ENCODE measurements around the gene TARS1.

The TARS1 gene

GRCh38 chr5:33480876-33481275, 40.1 kb downstream of the TARS1 start:
- no peaks in the 10 kb centered on the region for H3K4me1 ChIP-seq (ENCODE audit: control insufficient read depth, insufficient read depth, low read length, poor library complexity, severe bottlenecking)
- no peak overlapping the region for H3K4me3 ChIP-seq (ENCODE audit: insufficient read depth, low read depth, low read length, poor library complexity, severe bottlenecking)
- no peaks in the 10 kb centered on the region for H3K9me3 ChIP-seq (ENCODE audit: control insufficient read depth, low read length)
- no peak overlapping the region for H3K27ac ChIP-seq (ENCODE audit: insufficient read depth, low read length, poor library complexity, severe bottlenecking)
- no peaks in the 10 kb centered on the region for H3K36me3 ChIP-seq (ENCODE audit: control insufficient read depth, insufficient read depth, low read length)
- no peak for DNase-seq
- H3K27me3 ChIP-seq (replicated peaks; ENCODE audit: control insufficient read depth, insufficient read depth, low read length, poor library complexity, severe bottlenecking): no peaks in the 10 kb centered on the region

GRCh38 chr5:33482335-33482734, 41.6 kb downstream of the TARS1 start:
- DNase-seq: no peak
- Histone ChIP-seq H3K27ac (ENCODE audit: insufficient read depth, low read length, poor library complexity, severe bottlenecking) (no peak overlapping the region), H3K27me3 (replicated peaks; ENCODE audit: control insufficient read depth, insufficient read depth, low read length, poor library complexity, severe bottlenecking) (no peaks in the 10 kb centered on the region), H3K36me3 (ENCODE audit: control insufficient read depth, insufficient read depth, low read length) (no peaks in the 10 kb centered on the region), H3K4me1 (ENCODE audit: control insufficient read depth, insufficient read depth, low read length, poor library complexity, severe bottlenecking) (no peaks in the 10 kb centered on the region), H3K9me3 (ENCODE audit: control insufficient read depth, low read length) (no peaks in the 10 kb centered on the region), H3K4me3 (ENCODE audit: insufficient read depth, low read depth, low read length, poor library complexity, severe bottlenecking) (no peak overlapping the region)

- Histone ChIP-seq H3K9me3 (ENCODE audit: control insufficient read depth, low read length) (no peaks in the 10 kb centered on the region), H3K27ac (ENCODE audit: insufficient read depth, low read length, poor library complexity, severe bottlenecking) (no peak overlapping the region), H3K27me3 (replicated peaks; ENCODE audit: control insufficient read depth, insufficient read depth, low read length, poor library complexity, severe bottlenecking) (no peaks in the 10 kb centered on the region), H3K4me1 (ENCODE audit: control insufficient read depth, insufficient read depth, low read length, poor library complexity, severe bottlenecking) (no peaks in the 10 kb centered on the region), H3K4me3 (ENCODE audit: insufficient read depth, low read depth, low read length, poor library complexity, severe bottlenecking) (no peak overlapping the region), H3K36me3 (ENCODE audit: control insufficient read depth, insufficient read depth, low read length) (no peaks in the 10 kb centered on the region)
- DNase-seq: no peak
These were observed 46.5 kb downstream of the TARS1 start for GRCh38 chr5:33487236-33487635.

- no peaks in the 10 kb centered on the region for H3K27me3 ChIP-seq (replicated peaks; ENCODE audit: control insufficient read depth, insufficient read depth, low read length, poor library complexity, severe bottlenecking)
- H3K27ac ChIP-seq (ENCODE audit: insufficient read depth, low read length, poor library complexity, severe bottlenecking): no peak overlapping the region
- H3K4me3 ChIP-seq (ENCODE audit: insufficient read depth, low read depth, low read length, poor library complexity, severe bottlenecking): no peak overlapping the region
- DNase-seq: no peak
- H3K36me3 ChIP-seq (ENCODE audit: control insufficient read depth, insufficient read depth, low read length): no peaks in the 10 kb centered on the region
- H3K9me3 ChIP-seq (ENCODE audit: control insufficient read depth, low read length): no peaks in the 10 kb centered on the region
- no peaks in the 10 kb centered on the region for H3K4me1 ChIP-seq (ENCODE audit: control insufficient read depth, insufficient read depth, low read length, poor library complexity, severe bottlenecking)
These were observed 48.0 kb downstream of the TARS1 start for GRCh38 chr5:33488558-33489355.

- Histone ChIP-seq H3K4me3 (ENCODE audit: insufficient read depth, low read depth, low read length, poor library complexity, severe bottlenecking) (no peak overlapping the region), H3K27ac (ENCODE audit: insufficient read depth, low read length, poor library complexity, severe bottlenecking) (no peak overlapping the region), H3K36me3 (ENCODE audit: control insufficient read depth, insufficient read depth, low read length) (no peaks in the 10 kb centered on the region), H3K4me1 (ENCODE audit: control insufficient read depth, insufficient read depth, low read length, poor library complexity, severe bottlenecking) (no peaks in the 10 kb centered on the region), H3K9me3 (ENCODE audit: control insufficient read depth, low read length) (no peaks in the 10 kb centered on the region), H3K27me3 (replicated peaks; ENCODE audit: control insufficient read depth, insufficient read depth, low read length, poor library complexity, severe bottlenecking) (no peaks in the 10 kb centered on the region)
- DNase-seq: no peak
These were observed 48.8 kb downstream of the TARS1 start for GRCh38 chr5:33489481-33490067.

- Histone ChIP-seq H3K27ac (ENCODE audit: insufficient read depth, low read length, poor library complexity, severe bottlenecking) (no peak overlapping the region), H3K4me1 (ENCODE audit: control insufficient read depth, insufficient read depth, low read length, poor library complexity, severe bottlenecking) (no peaks in the 10 kb centered on the region), H3K36me3 (ENCODE audit: control insufficient read depth, insufficient read depth, low read length) (no peaks in the 10 kb centered on the region), H3K9me3 (ENCODE audit: control insufficient read depth, low read length) (no peaks in the 10 kb centered on the region), H3K27me3 (replicated peaks; ENCODE audit: control insufficient read depth, insufficient read depth, low read length, poor library complexity, severe bottlenecking) (no peaks in the 10 kb centered on the region), H3K4me3 (ENCODE audit: insufficient read depth, low read depth, low read length, poor library complexity, severe bottlenecking) (no peak overlapping the region)
- DNase-seq: no peak
These were observed 49.4 kb downstream of the TARS1 start for GRCh38 chr5:33490071-33490665.

- DNase-seq: no peak
- no peaks in the 10 kb centered on the region for H3K36me3 ChIP-seq (ENCODE audit: control insufficient read depth, insufficient read depth, low read length)
- H3K4me1 ChIP-seq (ENCODE audit: control insufficient read depth, insufficient read depth, low read length, poor library complexity, severe bottlenecking): no peaks in the 10 kb centered on the region
- no peaks in the 10 kb centered on the region for H3K9me3 ChIP-seq (ENCODE audit: control insufficient read depth, low read length)
- no peak overlapping the region for H3K27ac ChIP-seq (ENCODE audit: insufficient read depth, low read length, poor library complexity, severe bottlenecking)
- no peaks in the 10 kb centered on the region for H3K27me3 ChIP-seq (replicated peaks; ENCODE audit: control insufficient read depth, insufficient read depth, low read length, poor library complexity, severe bottlenecking)
- no peak overlapping the region for H3K4me3 ChIP-seq (ENCODE audit: insufficient read depth, low read depth, low read length, poor library complexity, severe bottlenecking)
These were observed 51.2 kb downstream of the TARS1 start for GRCh38 chr5:33491941-33492340.

- no peak overlapping the region for H3K27ac ChIP-seq (ENCODE audit: insufficient read depth, low read length, poor library complexity, severe bottlenecking)
- H3K4me3 ChIP-seq (ENCODE audit: insufficient read depth, low read depth, low read length, poor library complexity, severe bottlenecking): no peak overlapping the region
- no peaks in the 10 kb centered on the region for H3K4me1 ChIP-seq (ENCODE audit: control insufficient read depth, insufficient read depth, low read length, poor library complexity, severe bottlenecking)
- no peaks in the 10 kb centered on the region for H3K36me3 ChIP-seq (ENCODE audit: control insufficient read depth, insufficient read depth, low read length)
- no peaks in the 10 kb centered on the region for H3K9me3 ChIP-seq (ENCODE audit: control insufficient read depth, low read length)
- no peaks in the 10 kb centered on the region for H3K27me3 ChIP-seq (replicated peaks; ENCODE audit: control insufficient read depth, insufficient read depth, low read length, poor library complexity, severe bottlenecking)
- no peak for DNase-seq
These were observed 53.7 kb downstream of the TARS1 start for GRCh38 chr5:33494466-33494865.

GRCh38 chr5:33501260-33501659, 60.5 kb downstream of the TARS1 start:
- no peaks in the 10 kb centered on the region for H3K9me3 ChIP-seq (ENCODE audit: control insufficient read depth, low read length)
- no peak for DNase-seq
- no peak overlapping the region for H3K4me3 ChIP-seq (ENCODE audit: insufficient read depth, low read depth, low read length, poor library complexity, severe bottlenecking)
- H3K36me3 ChIP-seq (ENCODE audit: control insufficient read depth, insufficient read depth, low read length): no peaks in the 10 kb centered on the region
- no peaks in the 10 kb centered on the region for H3K4me1 ChIP-seq (ENCODE audit: control insufficient read depth, insufficient read depth, low read length, poor library complexity, severe bottlenecking)
- no peaks in the 10 kb centered on the region for H3K27me3 ChIP-seq (replicated peaks; ENCODE audit: control insufficient read depth, insufficient read depth, low read length, poor library complexity, severe bottlenecking)
- no peak overlapping the region for H3K27ac ChIP-seq (ENCODE audit: insufficient read depth, low read length, poor library complexity, severe bottlenecking)

- Histone ChIP-seq H3K4me1 (ENCODE audit: control insufficient read depth, insufficient read depth, low read length, poor library complexity, severe bottlenecking) (no peaks in the 10 kb centered on the region), H3K4me3 (ENCODE audit: insufficient read depth, low read depth, low read length, poor library complexity, severe bottlenecking) (no peak overlapping the region), H3K9me3 (ENCODE audit: control insufficient read depth, low read length) (no peaks in the 10 kb centered on the region), H3K27ac (ENCODE audit: insufficient read depth, low read length, poor library complexity, severe bottlenecking) (no peak overlapping the region), H3K36me3 (ENCODE audit: control insufficient read depth, insufficient read depth, low read length) (no peaks in the 10 kb centered on the region), H3K27me3 (replicated peaks; ENCODE audit: control insufficient read depth, insufficient read depth, low read length, poor library complexity, severe bottlenecking) (no peaks in the 10 kb centered on the region)
- no peak for DNase-seq
These were observed 61.1 kb downstream of the TARS1 start for GRCh38 chr5:33501899-33502298.

Measured in effector memory CD4-positive, alpha-beta T cell (primary cell).